Neural crest cell (in vitro differentiated cells): ENCODE results near the gene IFT27. TPM values are rescaled to one million over a fixed set of nuclear protein-coding genes. Genes with fewer than 3 reads are reported as not detected.

Experiments used
- DNase-seq: peaks from one replicate; pipeline ENCODE4 v3.0.0; 2021; ENCODE audit warnings: low read depth, mixed read lengths, low spot score
- H3K27ac Mint-ChIP-seq: one replicate; pipeline ENCODE4 v1.8.0; 2021; ENCODE audit warnings: mild to moderate bottlenecking, mixed read lengths; ENCODE audit not compliant: unreplicated experiment
- H3K27me3 Mint-ChIP-seq: 2 replicates; pipeline ENCODE4 v1.8.0; 2021; ENCODE audit warnings: low read depth, mild to moderate bottlenecking, mixed read lengths
- H3K36me3 Mint-ChIP-seq: 2 replicates; pipeline ENCODE4 v1.8.0; 2021; ENCODE audit warnings: low read depth, mild to moderate bottlenecking, mixed read lengths
- H3K4me1 Mint-ChIP-seq: 2 replicates; pipeline ENCODE4 v1.8.0; 2021; ENCODE audit warnings: mixed read lengths
- H3K4me3 Mint-ChIP-seq: one replicate; pipeline ENCODE4 v1.8.0; 2021; ENCODE audit warnings: mild to moderate bottlenecking, mixed read lengths
- H3K9me3 Mint-ChIP-seq: 2 replicates; pipeline ENCODE4 v1.8.0; 2021; ENCODE audit warnings: mixed read lengths
- CTCF ChIP-seq: fragments of 200-600 bp; sonication (generic); conservative IDR thresholded peaks from 2 replicates; pipeline ENCODE4 v1.5.0; 2021; ENCODE audit warnings: antibody characterized with exemption, mild to moderate bottlenecking
- total RNA-seq: library from RNA; stranded (reverse); gene quantifications from 2 replicates; pipeline ENCODE4 v1.2.1, GENCODE V29; 2021

The IFT27 gene
- total RNA-seq, 1 donor from 2014 or later, result 55.4 TPM

DNA sequence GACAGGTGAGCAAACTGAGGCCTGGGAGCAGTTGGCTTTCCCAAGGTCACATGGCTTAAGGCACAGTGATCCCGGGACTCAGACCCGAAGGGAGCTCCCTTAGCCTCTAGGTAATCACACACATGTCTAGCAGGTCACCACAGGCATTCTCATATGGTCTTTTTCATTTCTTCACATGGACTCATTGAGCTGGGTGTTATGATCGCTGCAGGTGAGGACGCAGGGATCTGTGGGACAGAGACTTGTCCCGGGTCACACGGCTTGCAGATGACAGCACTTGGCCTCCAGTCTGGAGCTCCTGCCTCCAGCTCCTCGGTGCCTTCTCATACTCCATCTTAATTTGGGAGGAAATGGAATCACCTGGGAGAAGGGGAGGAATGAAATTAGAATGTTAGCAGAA is 48.8 kb downstream of the IFT27 start:
- Mint-ChIP-seq H3K9me3 (no peaks in the 10 kb centered on the region), H3K27me3 (peaks cover 75% of the 10 kb centered on the region), H3K4me1 (no peaks in the 10 kb centered on the region), H3K27ac (no peak overlapping the region), H3K36me3 (no peaks in the 10 kb centered on the region), H3K4me3 (no peak overlapping the region)
- no peak for DNase-seq
- no peak for TF ChIP-seq CTCF

- H3K27ac Mint-ChIP-seq, result no peak overlapping the region
- DNase-seq, result no peak
- H3K4me1 Mint-ChIP-seq, result no peaks in the 10 kb centered on the region
- H3K4me3 Mint-ChIP-seq, result no peak overlapping the region
- TF ChIP-seq CTCF, result no peak
- H3K9me3 Mint-ChIP-seq, result no peaks in the 10 kb centered on the region
- peaks cover 77% of the 10 kb centered on the region for H3K27me3 Mint-ChIP-seq
- H3K36me3 Mint-ChIP-seq, result no peaks in the 10 kb centered on the region
These were observed 49.9 kb downstream of the IFT27 start for GRCh38 chr22:36726007-36726380.

GRCh38 chr22:36725366-36726006 is 50.4 kb downstream of the IFT27 start:
- H3K27ac Mint-ChIP-seq, result no peak overlapping the region
- H3K4me1 Mint-ChIP-seq, result no peaks in the 10 kb centered on the region

GRCh38 chr22:36724836-36725235 is 51.1 kb downstream of the IFT27 start:
- no peak for TF ChIP-seq CTCF
- H3K27ac Mint-ChIP-seq, result no peak overlapping the region
- H3K4me1 Mint-ChIP-seq, result no peaks in the 10 kb centered on the region
- no peak for DNase-seq
- no peaks in the 10 kb centered on the region for H3K9me3 Mint-ChIP-seq
- no peak overlapping the region for H3K4me3 Mint-ChIP-seq
- H3K36me3 Mint-ChIP-seq, result no peaks in the 10 kb centered on the region
- H3K27me3 Mint-ChIP-seq, result peaks cover 84% of the 10 kb centered on the region

More at GRCh38 chr22:36725366-36726006, 50.4 kb downstream of the IFT27 start:
- H3K36me3 Mint-ChIP-seq, result no peaks in the 10 kb centered on the region
- TF ChIP-seq CTCF, result no peak
- H3K9me3 Mint-ChIP-seq, result no peaks in the 10 kb centered on the region
- peaks cover 83% of the 10 kb centered on the region for H3K27me3 Mint-ChIP-seq
- H3K4me3 Mint-ChIP-seq, result no peak overlapping the region
- no peak for DNase-seq

GRCh38 chr22:36722055-36722454 is 53.9 kb downstream of the IFT27 start:
- H3K36me3 Mint-ChIP-seq, result no peaks in the 10 kb centered on the region
- DNase-seq, result no peak
- H3K4me1 Mint-ChIP-seq, result no peaks in the 10 kb centered on the region
- TF ChIP-seq CTCF, result no peak
- no peak overlapping the region for H3K4me3 Mint-ChIP-seq
- peaks cover 89% of the 10 kb centered on the region for H3K27me3 Mint-ChIP-seq
- no peak overlapping the region for H3K27ac Mint-ChIP-seq
- H3K9me3 Mint-ChIP-seq, result no peaks in the 10 kb centered on the region

- TF ChIP-seq CTCF, result no peak
- no peak for DNase-seq
- Mint-ChIP-seq H3K27me3 (peaks cover 80% of the 10 kb centered on the region), H3K4me1 (no peaks in the 10 kb centered on the region), H3K9me3 (no peaks in the 10 kb centered on the region), H3K36me3 (no peaks in the 10 kb centered on the region), H3K27ac (no peak overlapping the region), H3K4me3 (no peak overlapping the region)
These were observed 60.3 kb downstream of the IFT27 start for GRCh38 chr22:36715647-36716046.
